ENCODE data around the gene HOXC4. TPM values are rescaled to one million over a fixed set of nuclear protein-coding genes. Genes with fewer than 3 reads are reported as not detected.

Gene HOXC4
- total and polyA plus RNA-seq, 10 of the 15 experiments (the other 5 are each of a cell fraction or from before 2014, with no cell fraction given) = 1.0 to 11.4 (median 4.2) TPM

DNA sequence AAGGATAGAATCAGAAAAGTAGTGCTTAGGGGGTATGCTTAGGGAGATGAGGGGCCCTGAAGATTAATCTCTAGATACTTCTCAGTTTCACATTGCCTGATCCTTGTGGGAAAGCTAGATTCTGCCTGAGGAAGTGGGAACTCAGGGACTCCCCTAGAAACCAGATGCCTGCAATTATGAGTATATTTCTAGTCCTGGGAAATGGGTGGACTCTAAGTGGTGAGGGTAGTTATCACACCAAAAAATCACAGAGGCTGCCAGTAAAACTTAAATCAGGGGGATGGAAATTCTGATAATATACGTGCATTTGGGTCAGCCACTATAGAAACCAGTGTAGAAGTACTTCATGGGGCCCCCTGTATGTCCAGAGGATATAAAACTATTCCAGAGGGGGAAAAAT is 18.3 kb downstream of the HOXC4 start:
- no TSS peak for BruUV-seq (replicated peaks)
- CTCF ChIA-PET = interaction anchor here (0.7 to 1.0 kb wide), 2 partner anchors 11 to 66 kb away, joined by 3 read pairs; no protein-coding TSS in a partner anchor

More for the DNA sequence above, 18.3 kb downstream of the HOXC4 start:
- no peak overlapping the region for H3K4me3 ChIP-seq
- H3K27ac ChIP-seq (ENCODE audit: control insufficient read depth, insufficient read depth) = no peak overlapping the region
- DNase-seq (ENCODE audit: low read depth, low spot score) (no peak), FAIRE-seq (no peak), ATAC-seq (no peak)
- intact Hi-C loops (cut with micrococcal nuclease; ENCODE audit: unreplicated experiment) (no loop called here), in situ Hi-C loops (cut with MboI) (no loop called here)
- POLR2A ChIA-PET = no interaction called here
- TF ChIP-seq HDAC2 (IDR thresholded peaks at IDR 0.05) (no peak), TCF12 (IDR thresholded peaks at IDR 0.05; ENCODE audit: low read depth, low read length) (no peak), SPI1 (IDR thresholded peaks at IDR 0.05; ENCODE audit: borderline replicate concordance, insufficient read depth, low read depth, low read length) (peak; percentile 8; the same call in 1 of the 2 replicates), ZNF592 (IDR thresholded peaks at IDR 0.05) (no peak), MAX (IDR thresholded peaks at IDR 0.05; ENCODE audit: low read depth, low read length) (no peak)
- TF ChIP-seq, protein P1, sequence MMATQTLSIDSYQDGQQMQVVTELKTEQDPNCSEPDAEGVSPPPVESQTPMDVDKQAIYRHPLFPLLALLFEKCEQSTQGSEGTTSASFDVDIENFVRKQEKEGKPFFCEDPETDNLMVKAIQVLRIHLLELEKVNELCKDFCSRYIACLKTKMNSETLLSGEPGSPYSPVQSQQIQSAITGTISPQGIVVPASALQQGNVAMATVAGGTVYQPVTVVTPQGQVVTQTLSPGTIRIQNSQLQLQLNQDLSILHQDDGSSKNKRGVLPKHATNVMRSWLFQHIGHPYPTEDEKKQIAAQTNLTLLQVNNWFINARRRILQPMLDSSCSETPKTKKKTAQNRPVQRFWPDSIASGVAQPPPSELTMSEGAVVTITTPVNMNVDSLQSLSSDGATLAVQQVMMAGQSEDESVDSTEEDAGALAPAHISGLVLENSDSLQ (IDR thresholded peaks at IDR 0.05) = no peak
- H3K79me2 ChIP-seq (ENCODE audit: control insufficient read depth, insufficient read depth, low read length) = no peaks in the 10 kb centered on the region
- RAD21 ChIA-PET (ENCODE audit: unreplicated experiment) = no interaction called here
- no peak overlapping the region for H3K9ac ChIP-seq (ENCODE audit: control insufficient read depth, insufficient read depth, low read length)
- H4K20me1 ChIP-seq (ENCODE audit: control insufficient read depth, insufficient read depth) = no peaks in the 10 kb centered on the region
- no peaks in the 10 kb centered on the region for H3K36me3 ChIP-seq (ENCODE audit: control insufficient read depth in 2 of 2, insufficient read depth in 2 of 2, low read length in 1 of 2)
- H3K4me2 ChIP-seq (ENCODE audit: control insufficient read depth, insufficient read depth) = no peak overlapping the region
- no peaks in the 10 kb centered on the region for H3K27me3 ChIP-seq (replicated peaks in 1 of 2; ENCODE audit: control insufficient read depth in 2 of 2, insufficient read depth in 2 of 2, low read length in 1 of 2)
- H2AFZ ChIP-seq (ENCODE audit: control insufficient read depth, low read depth, low read length) = no peak overlapping the region
- H3K9me3 ChIP-seq (replicated peaks; ENCODE audit: control insufficient read depth, insufficient read depth, low read length) = no peaks in the 10 kb centered on the region
- SMC1A ChIA-PET (ENCODE audit: uncharacterized antibody, unreplicated experiment) = no interaction called here
- WGBS (ENCODE audit: insufficient coverage, insufficient replicate concordance, low lambda C conversion rate, missing lambda C conversion rate) = 0% methylated on average over 1 of the region's 1 CpG
- H3K4me1 ChIP-seq (ENCODE audit: control insufficient read depth, insufficient read depth, low read length) = no peaks in the 10 kb centered on the region

All from GM12878 (cell line).